ENCODE measurements around the gene RACGAP1. TPM values are rescaled to one million over a fixed set of nuclear protein-coding genes. Genes with fewer than 3 reads are reported as not detected.

The RACGAP1 gene
- total RNA-seq, 4 donors from 2014 or later = 20.1 to 44.7 (median 33.6) TPM

DNA sequence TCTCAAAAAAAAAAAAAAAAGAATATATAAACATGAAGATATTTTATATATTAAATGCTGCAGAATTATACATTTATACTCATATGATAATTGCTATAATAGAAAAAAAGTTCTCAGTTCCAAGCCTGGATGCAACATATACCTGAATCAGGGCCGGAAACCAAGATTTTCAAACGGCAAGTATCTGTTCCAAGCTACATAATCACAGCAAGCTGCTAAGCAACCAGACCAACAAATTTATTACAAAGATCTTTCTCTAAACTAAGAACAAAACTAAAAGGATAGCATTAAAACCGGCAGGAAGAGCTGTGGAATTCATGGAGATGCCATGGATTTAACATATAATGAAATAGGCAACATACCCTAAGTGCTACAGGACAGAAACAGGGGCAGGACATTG lies 7.1 kb downstream of the RACGAP1 start:
- Histone ChIP-seq H3K4me3 (no peak overlapping the region), H3K9me3 (no peaks in the 10 kb centered on the region), H3K4me1 (peaks cover 0 to 29% (median 0%) of the 10 kb centered on the region in 3 donors), H3K27ac (peak overlapping the region; percentile 49 to 81 (median 74)), H3K36me3 (peaks cover 0 to 29% (median 0%) of the 10 kb centered on the region in 3 donors), H3K27me3 (no peaks in the 10 kb centered on the region)
- DNase-seq = no peak
- intact Hi-C loops (cut with DNase I) = no loop called here
- 60 to 77% methylated on average over 3 of the region's 3 CpGs for WGBS, 2 donors
- TF ChIP-seq, protein P1, sequence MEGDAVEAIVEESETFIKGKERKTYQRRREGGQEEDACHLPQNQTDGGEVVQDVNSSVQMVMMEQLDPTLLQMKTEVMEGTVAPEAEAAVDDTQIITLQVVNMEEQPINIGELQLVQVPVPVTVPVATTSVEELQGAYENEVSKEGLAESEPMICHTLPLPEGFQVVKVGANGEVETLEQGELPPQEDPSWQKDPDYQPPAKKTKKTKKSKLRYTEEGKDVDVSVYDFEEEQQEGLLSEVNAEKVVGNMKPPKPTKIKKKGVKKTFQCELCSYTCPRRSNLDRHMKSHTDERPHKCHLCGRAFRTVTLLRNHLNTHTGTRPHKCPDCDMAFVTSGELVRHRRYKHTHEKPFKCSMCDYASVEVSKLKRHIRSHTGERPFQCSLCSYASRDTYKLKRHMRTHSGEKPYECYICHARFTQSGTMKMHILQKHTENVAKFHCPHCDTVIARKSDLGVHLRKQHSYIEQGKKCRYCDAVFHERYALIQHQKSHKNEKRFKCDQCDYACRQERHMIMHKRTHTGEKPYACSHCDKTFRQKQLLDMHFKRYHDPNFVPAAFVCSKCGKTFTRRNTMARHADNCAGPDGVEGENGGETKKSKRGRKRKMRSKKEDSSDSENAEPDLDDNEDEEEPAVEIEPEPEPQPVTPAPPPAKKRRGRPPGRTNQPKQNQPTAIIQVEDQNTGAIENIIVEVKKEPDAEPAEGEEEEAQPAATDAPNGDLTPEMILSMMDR (IDR thresholded peaks at IDR 0.05) = no peak
- TF ChIP-seq POLR2A (IDR thresholded peaks at IDR 0.05) = no peak

DNA sequence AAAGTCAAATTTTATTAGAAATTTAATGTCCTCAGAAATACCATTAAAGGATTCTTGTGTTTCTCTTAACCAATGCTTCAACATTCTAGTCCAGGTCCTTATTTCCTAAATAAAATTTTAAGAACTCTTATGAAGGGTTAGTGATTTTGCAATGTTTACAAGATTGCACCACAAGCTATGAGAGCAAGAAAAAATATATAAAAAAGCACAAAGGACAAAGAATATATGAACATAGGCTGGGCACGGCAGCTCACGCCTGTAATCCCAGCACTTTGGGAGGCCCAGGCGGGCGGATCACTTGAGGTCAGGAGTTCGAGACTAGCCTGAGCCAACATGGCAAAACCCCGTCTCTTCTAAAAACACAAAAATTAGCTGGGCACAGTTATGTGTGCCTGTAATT lies 7.7 kb downstream of the RACGAP1 start:
- H3K36me3 ChIP-seq = peaks cover 0 to 30% (median 0%) of the 10 kb centered on the region in 3 donors
- TF ChIP-seq POLR2A (IDR thresholded peaks at IDR 0.05) = no peak
- TF ChIP-seq, protein P1 (IDR thresholded peaks at IDR 0.05) = no peak
- no peaks in the 10 kb centered on the region for H3K27me3 ChIP-seq
- 48 to 84% methylated on average over 6 of the region's 6 CpGs for WGBS, 2 donors
- H3K4me3 ChIP-seq = no peak overlapping the region
- peak overlapping the region; percentile 49 to 81 (median 74) for H3K27ac ChIP-seq
- intact Hi-C loops (cut with DNase I) = no loop called here
- no peaks in the 10 kb centered on the region for H3K9me3 ChIP-seq
- DNase-seq = no peak
- peaks cover 0 to 29% (median 0%) of the 10 kb centered on the region in 3 donors for H3K4me1 ChIP-seq

DNA sequence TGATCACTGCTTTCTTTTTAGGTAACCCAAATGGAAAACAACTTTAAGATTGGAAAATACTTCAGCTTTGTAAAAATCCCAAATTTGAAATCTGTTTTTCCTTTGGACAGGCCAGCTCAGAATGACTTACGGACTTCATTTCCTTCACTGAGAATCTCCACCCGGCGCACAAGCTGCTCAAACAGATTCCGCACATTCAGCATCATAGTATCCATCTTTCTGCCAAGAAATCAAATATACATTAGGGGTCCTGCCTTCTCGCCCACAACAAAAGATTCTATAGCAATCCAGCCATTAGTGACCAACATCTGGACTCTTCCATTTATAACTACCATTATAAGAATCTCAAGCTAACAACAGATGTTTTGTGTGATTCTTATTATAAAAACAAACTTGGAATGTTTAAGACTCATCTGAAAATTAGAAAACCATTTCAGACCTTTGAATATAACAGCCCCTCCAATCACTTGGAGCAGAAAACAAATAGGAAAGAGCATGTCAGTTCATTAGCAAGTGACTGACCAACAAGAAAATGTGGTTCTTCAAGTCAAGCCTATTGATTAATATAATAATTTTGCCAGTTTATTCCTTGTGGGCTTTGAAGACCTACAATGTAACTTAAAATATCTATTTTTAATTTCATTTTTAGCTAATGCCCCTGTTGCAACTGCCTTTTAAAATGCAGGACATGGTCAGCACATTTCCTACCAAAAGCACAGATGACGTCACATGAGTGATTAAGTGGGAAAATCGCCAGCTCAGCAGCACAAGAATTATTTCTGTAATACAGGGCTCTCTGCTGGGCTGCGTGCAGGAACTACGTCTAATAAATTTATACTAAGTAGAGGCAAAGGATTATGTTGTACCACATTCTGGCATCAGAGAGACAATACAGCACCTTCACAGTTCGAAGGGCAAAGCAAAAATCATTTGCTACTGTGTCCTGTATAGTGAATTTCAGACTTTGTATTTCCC lies 8.5 kb downstream of the RACGAP1 start:
- no peak for TF ChIP-seq POLR2A (IDR thresholded peaks at IDR 0.05)
- TF ChIP-seq, protein P1 (IDR thresholded peaks at IDR 0.05) = no peak
- H3K4me1 ChIP-seq = peaks cover 0 to 29% (median 0%) of the 10 kb centered on the region in 3 donors
- intact Hi-C loops (cut with DNase I) = no loop called here
- peak overlapping the region; percentile 18 to 81 (median 68) for H3K27ac ChIP-seq
- H3K9me3 ChIP-seq = no peaks in the 10 kb centered on the region
- no peaks in the 10 kb centered on the region for H3K27me3 ChIP-seq
- peaks cover 0 to 30% (median 0%) of the 10 kb centered on the region in 3 donors for H3K36me3 ChIP-seq
- H3K4me3 ChIP-seq = no peak overlapping the region
- no peak for DNase-seq
- 49 to 77% methylated on average over 10 of the region's 10 CpGs for WGBS, 2 donors

DNA sequence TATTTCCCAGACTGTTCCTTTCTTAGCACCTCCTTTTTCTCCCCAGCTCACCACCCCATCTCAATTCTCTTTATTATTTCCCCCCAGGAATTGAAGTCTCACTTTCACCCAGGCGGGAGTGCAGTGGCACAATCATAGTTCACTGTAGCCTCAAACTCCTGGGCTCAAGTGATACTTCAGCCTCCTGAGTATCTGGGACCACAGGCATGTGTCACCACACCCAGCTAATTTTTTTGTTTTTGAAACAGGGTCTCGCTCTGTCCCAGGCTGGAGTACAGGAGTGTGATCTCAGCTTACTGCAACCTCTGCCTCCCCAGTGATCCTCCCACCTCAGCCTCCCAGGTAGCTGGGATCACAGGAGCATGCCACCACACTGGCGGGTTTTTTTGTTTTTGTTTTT lies 11.0 kb downstream of the RACGAP1 start:
- Histone ChIP-seq H3K4me3 (no peak overlapping the region), H3K4me1 (peaks cover 0 to 29% (median 0%) of the 10 kb centered on the region in 3 donors), H3K9me3 (no peaks in the 10 kb centered on the region), H3K27me3 (no peaks in the 10 kb centered on the region), H3K27ac (no peak overlapping the region), H3K36me3 (peaks cover 0 to 40% (median 0%) of the 10 kb centered on the region in 3 donors)
- TF ChIP-seq, protein P1 (IDR thresholded peaks at IDR 0.05) = no peak
- TF ChIP-seq POLR2A (IDR thresholded peaks at IDR 0.05) = no peak
- WGBS, 2 donors = 88 to 93% methylated on average over 3 of the region's 3 CpGs
- intact Hi-C loops (cut with DNase I) = no loop called here
- no peak for DNase-seq
